NCI-H187 treated with DMSO at 0.1 percent for 48 hours (cell line): Measurements from ENCODE around the gene SLC44A3.

Experiments
- DNase-seq: peaks from one replicate; lab custom pipeline; 2025; lab: John Stamatoyannopoulos, UW

SLC44A3 gene

GRCh38 chr1:94873520-94874351, 53.6 kb downstream of the SLC44A3 start:
- DNase-seq, result peak; percentile 73

- DNase-seq, result no peak
Measured at GRCh38 chr1:94874423-94874822, 54.3 kb downstream of the SLC44A3 start.

GRCh38 chr1:94875794-94876193, 55.6 kb downstream of the SLC44A3 start:
- DNase-seq, result no peak

- DNase-seq, result no peak
Measured at GRCh38 chr1:94876362-94876761, 56.2 kb downstream of the SLC44A3 start.

GRCh38 chr1:94878329-94878728, 58.2 kb downstream of the SLC44A3 start:
- DNase-seq, result no peak

- no peak for DNase-seq
Measured at GRCh38 chr1:94883691-94884090, 63.5 kb downstream of the SLC44A3 start.

GRCh38 chr1:94884106-94884505, 63.9 kb downstream of the SLC44A3 start:
- DNase-seq, result no peak

- DNase-seq, result no peak
Measured at GRCh38 chr1:94884507-94884906, 64.3 kb downstream of the SLC44A3 start.

GRCh38 chr1:94886361-94886760, 66.2 kb downstream of the SLC44A3 start:
- DNase-seq, result no peak

GRCh38 chr1:94887106-94887505, 66.9 kb downstream of the SLC44A3 start:
- no peak for DNase-seq

- DNase-seq, result no peak
Measured at GRCh38 chr1:94887603-94888171, 67.5 kb downstream of the SLC44A3 start.

- no peak for DNase-seq
Measured at GRCh38 chr1:94888201-94888600, 68.0 kb downstream of the SLC44A3 start.

- DNase-seq, result no peak
Measured at GRCh38 chr1:94892604-94893254, 72.6 kb downstream of the SLC44A3 start.

- no peak for DNase-seq
Measured at GRCh38 chr1:94894630-94895029, 74.5 kb downstream of the SLC44A3 start.

- DNase-seq, result no peak
Measured at GRCh38 chr1:94895518-94895917, 75.4 kb downstream of the SLC44A3 start.

GRCh38 chr1:94898491-94899385, 78.6 kb downstream of the SLC44A3 start:
- peak; percentile 67 for DNase-seq

- no peak for DNase-seq
Measured at GRCh38 chr1:94899756-94900155, 79.6 kb downstream of the SLC44A3 start.

- peak; percentile 13 for DNase-seq
Measured at GRCh38 chr1:94901841-94902240, 81.7 kb downstream of the SLC44A3 start.

- no peak for DNase-seq
Measured at GRCh38 chr1:94903280-94904009, 83.3 kb downstream of the SLC44A3 start.

GRCh38 chr1:94905207-94905606, 85.0 kb downstream of the SLC44A3 start:
- DNase-seq, result no peak

GRCh38 chr1:94906382-94906781, 86.2 kb downstream of the SLC44A3 start:
- DNase-seq, result no peak
